ENCODE measurements around the gene SLC30A7.

The SLC30A7 gene

GRCh38 chr1:100905181-100905580 is 9.3 kb downstream of the SLC30A7 start:
- no peak for TF ChIP-seq NFIC (IDR thresholded peaks at IDR 0.05)
- TF ChIP-seq TAF1 (IDR thresholded peaks at IDR 0.05; ENCODE audit: low read depth): no peak
- TF ChIP-seq EGR1 (IDR thresholded peaks at IDR 0.05): no peak
- no peak for TF ChIP-seq FOXM1 (IDR thresholded peaks at IDR 0.05; ENCODE audit: borderline replicate concordance, low read depth)
- TF ChIP-seq EP300 (IDR thresholded peaks at IDR 0.05; ENCODE audit: borderline replicate concordance): no peak
- TF ChIP-seq USF1 (IDR thresholded peaks at IDR 0.05): no peak
- no peak for TF ChIP-seq RAD21 (IDR thresholded peaks at IDR 0.05; ENCODE audit: low read depth)
- TF ChIP-seq YY1 (IDR thresholded peaks at IDR 0.05; ENCODE audit: low read depth): no peak
- TF ChIP-seq TEAD4 (IDR thresholded peaks at IDR 0.05): no peak
- TF ChIP-seq ZBTB7A (IDR thresholded peaks at IDR 0.05; ENCODE audit: low read depth): no peak
- no peak for TF ChIP-seq CREB1 (IDR thresholded peaks at IDR 0.05; ENCODE audit: low read depth)
- TF ChIP-seq TCF12 (IDR thresholded peaks at IDR 0.05; ENCODE audit: low read depth): no peak
- no peak for TF ChIP-seq REST (IDR thresholded peaks at IDR 0.05; ENCODE audit: low read depth)
- TF ChIP-seq MAX (IDR thresholded peaks at IDR 0.05): no peak
- no peak for TF ChIP-seq CEBPB (IDR thresholded peaks at IDR 0.05)

DNA sequence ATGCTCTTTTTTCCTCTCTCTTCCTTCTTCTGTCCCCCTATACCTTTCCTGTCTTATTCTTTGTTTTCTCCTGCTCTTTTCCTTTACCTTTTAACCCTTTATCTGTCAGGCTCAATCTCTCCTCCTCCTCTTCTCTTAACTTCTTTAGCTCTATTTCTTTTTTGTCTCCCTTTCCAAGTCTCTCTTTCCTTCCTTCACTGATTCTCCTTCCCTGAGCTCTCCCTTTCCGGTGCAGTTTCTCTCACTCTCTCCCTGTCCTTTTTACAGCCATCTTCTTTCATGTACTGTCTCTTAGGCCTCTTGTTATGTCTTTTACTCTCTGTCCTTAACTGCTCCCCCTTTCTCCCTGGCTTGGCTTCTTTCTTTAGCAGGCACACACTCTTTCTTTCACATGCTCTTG is 12.0 kb downstream of the SLC30A7 start:
- TF ChIP-seq TCF12 (IDR thresholded peaks at IDR 0.05; ENCODE audit: low read depth) (no peak), YY1 (IDR thresholded peaks at IDR 0.05; ENCODE audit: low read depth) (no peak), EGR1 (IDR thresholded peaks at IDR 0.05) (no peak), USF1 (IDR thresholded peaks at IDR 0.05) (no peak), MAX (IDR thresholded peaks at IDR 0.05) (no peak), EP300 (IDR thresholded peaks at IDR 0.05; ENCODE audit: borderline replicate concordance) (no peak), REST (IDR thresholded peaks at IDR 0.05; ENCODE audit: low read depth) (no peak), RAD21 (IDR thresholded peaks at IDR 0.05; ENCODE audit: low read depth) (no peak), ZBTB7A (IDR thresholded peaks at IDR 0.05; ENCODE audit: low read depth) (no peak), TEAD4 (IDR thresholded peaks at IDR 0.05) (no peak), CEBPB (IDR thresholded peaks at IDR 0.05) (no peak), FOXM1 (IDR thresholded peaks at IDR 0.05; ENCODE audit: borderline replicate concordance, low read depth) (no peak), CREB1 (IDR thresholded peaks at IDR 0.05; ENCODE audit: low read depth) (no peak)

GRCh38 chr1:100909018-100909417 is 13.1 kb downstream of the SLC30A7 start:
- TF ChIP-seq CREB1 (IDR thresholded peaks at IDR 0.05; ENCODE audit: low read depth): no peak
- no peak for TF ChIP-seq TEAD4 (IDR thresholded peaks at IDR 0.05)
- no peak for TF ChIP-seq EP300 (IDR thresholded peaks at IDR 0.05; ENCODE audit: borderline replicate concordance)
- no peak for TF ChIP-seq MAX (IDR thresholded peaks at IDR 0.05)
- no peak for TF ChIP-seq USF1 (IDR thresholded peaks at IDR 0.05)
- no peak for TF ChIP-seq EGR1 (IDR thresholded peaks at IDR 0.05)
- no peak for TF ChIP-seq ZBTB7A (IDR thresholded peaks at IDR 0.05; ENCODE audit: low read depth)
- no peak for TF ChIP-seq RAD21 (IDR thresholded peaks at IDR 0.05; ENCODE audit: low read depth)
- TF ChIP-seq CEBPB (IDR thresholded peaks at IDR 0.05): no peak
- TF ChIP-seq YY1 (IDR thresholded peaks at IDR 0.05; ENCODE audit: low read depth): no peak
- TF ChIP-seq TCF12 (IDR thresholded peaks at IDR 0.05; ENCODE audit: low read depth): no peak
- no peak for TF ChIP-seq TAF1 (IDR thresholded peaks at IDR 0.05; ENCODE audit: low read depth)
- TF ChIP-seq REST (IDR thresholded peaks at IDR 0.05; ENCODE audit: low read depth): no peak
- no peak for TF ChIP-seq FOXM1 (IDR thresholded peaks at IDR 0.05; ENCODE audit: borderline replicate concordance, low read depth)
- no peak for TF ChIP-seq NFIC (IDR thresholded peaks at IDR 0.05)

DNA sequence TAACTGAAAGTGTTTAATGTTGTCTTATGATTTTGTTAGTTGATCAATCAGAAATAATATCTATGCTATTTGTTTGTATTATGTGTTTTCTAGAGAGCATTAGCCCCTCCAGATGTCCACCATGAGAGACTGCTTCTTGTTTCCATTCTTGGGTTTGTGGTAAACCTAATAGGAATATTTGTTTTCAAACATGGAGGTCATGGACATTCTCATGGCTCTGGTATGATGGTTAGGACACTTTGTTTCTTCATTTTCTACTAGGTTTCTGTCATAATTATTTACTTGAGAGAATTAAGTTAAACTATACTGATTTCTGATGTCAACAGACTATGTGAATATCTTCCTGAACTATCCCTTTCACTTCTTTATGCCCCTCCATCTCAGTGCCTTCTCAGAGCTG is 16.1 kb downstream of the SLC30A7 start:
- TF ChIP-seq REST (IDR thresholded peaks at IDR 0.05; ENCODE audit: low read depth) (no peak), TAF1 (IDR thresholded peaks at IDR 0.05; ENCODE audit: low read depth) (no peak), TEAD4 (IDR thresholded peaks at IDR 0.05) (no peak), NFIC (IDR thresholded peaks at IDR 0.05) (no peak), USF1 (IDR thresholded peaks at IDR 0.05) (no peak), FOXM1 (IDR thresholded peaks at IDR 0.05; ENCODE audit: borderline replicate concordance, low read depth) (no peak), EGR1 (IDR thresholded peaks at IDR 0.05) (no peak), EP300 (IDR thresholded peaks at IDR 0.05; ENCODE audit: borderline replicate concordance) (no peak), CEBPB (IDR thresholded peaks at IDR 0.05) (no peak), TCF12 (IDR thresholded peaks at IDR 0.05; ENCODE audit: low read depth) (no peak), RAD21 (IDR thresholded peaks at IDR 0.05; ENCODE audit: low read depth) (no peak), MAX (IDR thresholded peaks at IDR 0.05) (no peak), YY1 (IDR thresholded peaks at IDR 0.05; ENCODE audit: low read depth) (no peak), CREB1 (IDR thresholded peaks at IDR 0.05; ENCODE audit: low read depth) (no peak)

Data from Ishikawa (cell line).